Esophagus muscularis mucosa (tissue), 4 donors: Measurements from ENCODE around the gene FRAS1. TPM values are rescaled to one million over a fixed set of nuclear protein-coding genes. Genes with fewer than 3 reads are reported as not detected.
A peak's percentile ranks its signal among the peaks of the same experiment; 100 is the strongest.

Experiments used
- DNase-seq: peaks from one replicate; pipeline ENCODE4 v3.0.0-alpha.2; 2017; ENCODE audit errors: extremely low spot score
- H3K27ac ChIP-seq, 4 donors: fragments of 200-600 bp; sonication (generic); replicated peaks in 1 of 4; 1 replicate in 3 of 4; 2 replicates in 1 of 4; pipeline ENCODE4 v1.5.1; 2016 to 2019; ENCODE audit warnings: mild to moderate bottlenecking in 1 of 4
- H3K27me3 ChIP-seq, 4 donors: fragments of 200-600 bp; sonication (generic); one replicate each; pipeline versions ENCODE4 v1.5.1 to v1.6.0; 2016 to 2019
- H3K36me3 ChIP-seq, 4 donors: fragments of 200-600 bp; sonication (generic); one replicate each; pipeline ENCODE4 v1.5.1; 2016 to 2019
- H3K4me1 ChIP-seq, 4 donors: fragments of 200-600 bp; sonication (generic); one replicate each; pipeline ENCODE4 v1.5.1; 2016 to 2019
- H3K4me3 ChIP-seq, 4 donors: fragments of 200-600 bp; sonication (generic); 1 replicate in 2 of 4; 2 replicates in 2 of 4; pipeline ENCODE4 v1.5.1; 2016 to 2019; ENCODE audit warnings: mild to moderate bottlenecking in 4 of 4, moderate library complexity in 1 of 4
- H3K9me3 ChIP-seq, 4 donors: fragments of 200-600 bp; sonication (generic); 1 replicate in 3 of 4; 2 replicates in 1 of 4; pipeline ENCODE4 v1.5.1; 2016 to 2019
- CTCF ChIP-seq, 3 experiments: fragments of 200-600 bp in 2 of 3; fragments of 450-650 bp in 1 of 3; sonication (generic) in 2 of 3; IDR thresholded peaks; one replicate each; pipeline ENCODE4 v1.5.1; 2017 to 2019; ENCODE audit warnings: antibody characterized with exemption in 3 of 3, mild to moderate bottlenecking in 2 of 3, moderate library complexity in 1 of 3
- EP300 ChIP-seq: sonication (generic); formaldehyde crosslinking; IDR thresholded peaks from one replicate; pipeline ENCODE4 v1.6.1; 2017; ENCODE audit warnings: antibody characterized with exemption
- POLR2A ChIP-seq: fragments of 450-650 bp; IDR thresholded peaks from one replicate; pipeline ENCODE4 v1.6.1; 2017; ENCODE audit warnings: antibody characterized with exemption, moderate library complexity, mild to moderate bottlenecking, low read depth
- POLR2AphosphoS5 ChIP-seq, 2 donors: sonication (generic); formaldehyde crosslinking; IDR thresholded peaks; one replicate each; pipeline ENCODE4 v1.6.1; 2017; ENCODE audit warnings: antibody characterized with exemption in 2 of 2
- WGBS: methylation state at CpG from one replicate; pipeline ENCODE4 v1.1.5; 2018; 5-methylcytosine and 5-hydroxymethylcytosine counted together
- intact Hi-C: fragments of 100-400 bp; cut with DNase I; formaldehyde crosslinking; loops from one replicate; pipeline ENCODE4 v1.15.1; 2023
- total RNA-seq, 4 donors: library from RNA; depleted of rRNA; stranded (reverse); fragments of >200 nt; gene quantifications; one replicate each; pipeline versions ENCODE4 v1.1.0 to v1.2.1, GENCODE V29; 2016

The FRAS1 gene
- total RNA-seq, 4 donors from 2014 or later: 5.3 to 8.7 (median 5.7) TPM

- no peaks in the 10 kb centered on the region for H3K9me3 ChIP-seq
- no peaks in the 10 kb centered on the region for H3K36me3 ChIP-seq
- WGBS: 81% methylated on average over 6 of the region's 6 CpGs
- TF ChIP-seq POLR2AphosphoS5 (IDR thresholded peaks at IDR 0.05): no peak
- H3K27me3 ChIP-seq: no peaks in the 10 kb centered on the region
- intact Hi-C loops: no loop called here
- H3K4me3 ChIP-seq: no peak overlapping the region
- H3K27ac ChIP-seq: no peak overlapping the region
- peak; percentile 55 for DNase-seq
- H3K4me1 ChIP-seq: no peaks in the 10 kb centered on the region
These were observed 129.7 kb downstream of the FRAS1 start for GRCh38 chr4:78186597-78187543.

- no peak overlapping the region for H3K4me3 ChIP-seq
- peak; percentile 34 for DNase-seq
- peaks cover 0 to 3% (median 1%) of the 10 kb centered on the region in 4 donors for H3K9me3 ChIP-seq
- no peak for TF ChIP-seq POLR2A
- TF ChIP-seq POLR2AphosphoS5 (IDR thresholded peaks at IDR 0.05): no peak
- TF ChIP-seq CTCF (IDR thresholded peaks at IDR 0.05): no peak
- no peak for TF ChIP-seq EP300
- H3K27ac ChIP-seq: no peak overlapping the region
- WGBS: 100% methylated on average over 1 of the region's 1 CpG
- H3K27me3 ChIP-seq: no peaks in the 10 kb centered on the region
- H3K4me1 ChIP-seq: no peaks in the 10 kb centered on the region
- intact Hi-C loops: no loop called here
- no peaks in the 10 kb centered on the region for H3K36me3 ChIP-seq
These were observed 132.9 kb downstream of the FRAS1 start for GRCh38 chr4:78190068-78190467.

- H3K27me3 ChIP-seq: no peaks in the 10 kb centered on the region
- H3K4me3 ChIP-seq: no peak overlapping the region
- H3K4me1 ChIP-seq: no peaks in the 10 kb centered on the region
- no peaks in the 10 kb centered on the region for H3K36me3 ChIP-seq
- no peak overlapping the region for H3K27ac ChIP-seq
- DNase-seq: peak; percentile 45
- intact Hi-C loops: no loop called here
- TF ChIP-seq EP300 (no peak), POLR2A (no peak), CTCF (IDR thresholded peaks at IDR 0.05) (no peak), POLR2AphosphoS5 (IDR thresholded peaks at IDR 0.05) (no peak)
- peaks cover 0 to 8% (median 4%) of the 10 kb centered on the region in 4 donors for H3K9me3 ChIP-seq
These were observed 133.5 kb downstream of the FRAS1 start for GRCh38 chr4:78190595-78190994.

- intact Hi-C loops: no loop called here
- H3K27ac ChIP-seq: no peak overlapping the region
These were observed 140.8 kb downstream of the FRAS1 start for GRCh38 chr4:78197947-78198346.

More at GRCh38 chr4:78197947-78198346, 140.8 kb downstream of the FRAS1 start:
- Histone ChIP-seq H3K4me3 (no peak overlapping the region), H3K27me3 (no peaks in the 10 kb centered on the region), H3K36me3 (no peaks in the 10 kb centered on the region), H3K4me1 (no peaks in the 10 kb centered on the region), H3K9me3 (peaks cover 0 to 11% (median 4%) of the 10 kb centered on the region in 4 donors)
- TF ChIP-seq CTCF (IDR thresholded peaks at IDR 0.05) (no peak), POLR2AphosphoS5 (IDR thresholded peaks at IDR 0.05) (no peak), EP300 (no peak), POLR2A (no peak)
- WGBS: 83% methylated on average over 4 of the region's 4 CpGs
- no peak for DNase-seq
